GM12892 (cell line): ENCODE data around the gene DICER1.

Source experiments
- POLR2A ChIP-seq: IDR thresholded peaks from 2 replicates; pipeline ENCODE4 v1.6.1; 2011; ENCODE audit warnings: low read depth, low read length, control low read depth
- POLR2AphosphoS5 ChIP-seq: IDR thresholded peaks from 2 replicates; pipeline ENCODE4 v1.6.1; 2011; ENCODE audit warnings: low read depth, low read length, control low read depth
- TAF1 ChIP-seq: IDR thresholded peaks from 2 replicates; pipeline ENCODE4 v1.6.1; 2011; ENCODE audit warnings: low read depth, mild to moderate bottlenecking, control low read depth, low read length, borderline replicate concordance

DNA sequence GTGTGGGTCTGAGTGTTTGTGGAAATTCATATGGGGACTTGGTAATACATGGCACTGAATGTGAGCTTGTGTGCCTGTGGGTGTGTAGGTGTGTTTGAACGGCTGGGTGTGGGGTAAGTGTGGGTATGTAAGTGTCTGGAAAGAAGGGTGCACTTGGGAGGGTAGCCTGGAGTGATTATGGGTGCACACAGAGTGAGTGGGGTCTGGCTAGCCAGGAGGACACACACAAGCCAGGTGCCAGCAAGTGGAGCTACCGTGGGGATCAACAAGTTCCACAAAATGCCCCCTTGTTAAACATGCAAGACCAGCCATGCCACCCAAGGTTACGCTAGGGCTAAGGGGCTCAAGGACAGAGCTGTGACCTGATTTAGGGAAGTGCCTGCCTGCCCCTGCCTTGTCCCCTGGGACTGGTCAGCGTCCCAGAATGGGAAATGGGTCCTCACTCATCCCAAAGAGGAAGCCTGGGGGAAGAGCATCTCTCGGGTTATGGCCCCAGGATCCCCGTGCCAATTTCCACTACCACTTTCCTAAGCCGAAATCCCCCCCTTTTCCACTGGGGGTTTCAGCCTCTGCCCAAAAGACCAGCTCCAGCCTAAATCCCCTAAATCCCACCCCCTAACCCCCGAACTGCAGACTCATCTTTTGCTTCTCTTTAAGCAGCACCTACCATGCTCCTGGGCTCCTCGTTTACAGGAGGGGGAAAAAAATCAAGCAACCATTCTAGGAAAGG, 118.6 kb downstream of the DICER1 start:
- TF ChIP-seq TAF1 (no peak), POLR2A (no peak), POLR2AphosphoS5 (no peak)
